Skin of body (tissue), 2 donors: ENCODE data around the gene OR2W1. TPM values are rescaled to one million over a fixed set of nuclear protein-coding genes. Genes with fewer than 3 reads are reported as not detected.
A peak's percentile ranks its signal among the peaks of the same experiment; 100 is the strongest.

Source experiments
- DNase-seq: peaks from one replicate; lab custom pipeline; 2025; lab: John Stamatoyannopoulos, UW
- total RNA-seq: library from RNA; depleted of rRNA; stranded (reverse); fragments of >200 nt; gene quantifications from one replicate; pipeline ENCODE4 v1.2.3, GENCODE V29; 2014

Gene OR2W1
- total RNA-seq, 1 donor from 2014 or later = not detected

DNA sequence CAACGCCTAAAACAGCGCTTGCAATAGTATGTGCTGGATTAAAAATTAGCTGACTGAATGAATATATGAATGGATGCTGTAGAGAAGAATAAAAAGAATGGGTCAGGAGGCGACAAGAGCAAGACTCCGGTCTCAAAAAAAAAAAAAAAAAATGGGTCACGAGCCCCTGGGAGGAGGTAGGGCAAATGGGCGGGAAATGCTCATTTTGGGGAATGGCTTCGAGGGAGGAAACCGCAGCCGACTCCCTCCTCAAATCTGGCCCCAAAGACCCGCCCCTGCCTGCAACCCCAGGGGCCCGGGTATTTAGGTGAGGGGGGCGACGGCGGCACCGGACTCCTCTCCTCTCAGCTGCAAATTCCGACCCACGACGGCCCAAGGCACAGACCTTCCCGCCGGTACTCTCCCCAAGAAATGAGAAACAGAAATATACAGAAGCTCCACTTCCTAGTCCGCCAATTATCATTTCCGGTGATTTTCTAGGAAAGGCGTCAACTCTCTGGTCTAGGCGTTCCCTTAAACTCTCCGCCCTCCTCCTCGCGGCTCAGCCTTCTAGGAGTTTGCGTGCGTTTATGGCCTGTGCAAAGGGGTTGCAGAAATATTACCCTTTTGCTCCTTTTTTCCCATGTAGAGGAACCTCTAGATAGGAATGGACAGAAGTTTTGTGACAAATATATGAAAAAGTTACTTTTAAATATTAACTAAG is 39.6 kb downstream of the OR2W1 start, which contains the start of gene ZNF311:
Gene ZNF311 (minus strand): TSS at position 133 of the 703 bp plus-strand sequence. CDS start 1,361 bp downstream, outside the sequence.
- DNase-seq = peak; percentile 84

DNA sequence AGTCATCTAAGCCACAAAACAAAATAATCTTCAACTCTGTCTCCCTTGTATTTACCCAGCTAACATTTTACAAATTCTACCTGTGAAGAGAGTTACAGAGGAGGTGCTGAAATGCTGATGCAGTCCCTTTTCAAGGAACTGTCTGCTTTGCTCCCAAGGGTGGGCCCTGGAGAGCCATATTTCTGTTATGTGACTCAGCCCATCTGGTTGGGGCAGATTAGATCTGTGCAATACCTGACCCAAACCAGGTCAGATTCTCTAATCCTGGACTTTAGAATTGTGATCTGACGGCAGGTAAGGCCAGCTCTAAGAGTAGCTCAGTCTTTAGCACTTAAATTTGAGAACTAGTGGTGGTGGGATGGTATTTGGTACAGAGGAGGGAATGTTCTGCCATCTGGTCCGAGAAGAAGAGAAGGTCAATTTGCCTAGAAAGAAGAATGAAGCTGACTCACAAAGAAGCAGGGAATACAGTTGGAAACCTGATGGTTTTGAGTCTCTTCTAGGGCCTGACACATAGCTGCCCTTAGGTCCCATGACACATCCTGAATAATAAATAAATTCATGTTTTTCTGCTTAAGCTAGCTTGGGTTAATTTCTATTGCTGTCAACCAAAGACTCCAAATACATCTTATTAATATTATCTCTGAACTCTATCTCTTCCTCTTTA is 48.0 kb downstream of the OR2W1 start:
- DNase-seq = no peak

DNA sequence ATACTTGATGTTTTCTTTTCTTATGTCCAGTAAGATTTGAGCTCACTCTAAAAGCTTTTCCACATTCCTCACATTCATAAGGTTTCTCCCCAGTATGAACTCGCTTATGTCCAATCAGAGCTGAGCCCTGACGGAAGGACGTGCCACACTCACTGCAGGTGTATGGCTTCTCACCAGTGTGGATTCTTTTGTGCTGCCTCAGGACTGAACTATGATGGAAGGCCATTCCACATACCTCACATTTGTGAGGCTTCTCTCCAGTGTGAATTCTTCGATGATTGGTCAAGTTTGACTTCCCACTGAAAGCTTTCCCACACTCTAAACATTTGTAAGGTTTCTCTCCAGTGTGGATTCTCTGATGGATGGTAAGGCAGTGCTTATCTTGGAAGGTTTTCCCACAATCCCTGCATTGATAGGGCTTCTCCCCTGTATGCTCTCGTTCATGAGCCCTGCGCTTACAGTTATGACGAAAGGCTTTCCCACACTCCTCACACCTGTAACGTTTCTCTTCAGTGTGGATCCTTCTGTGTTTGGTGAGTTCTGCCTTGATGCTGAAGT is 49.8 kb downstream of the OR2W1 start:
- DNase-seq = no peak

Other genes with a start within 250 kb of the OR2W1 start
- gene TRIM27, start 121.2 kb downstream of the OR2W1 start, total RNA-seq = 48.0 TPM
- 1.5 TPM for gene ZNF311, start 39.9 kb downstream of the OR2W1 start, total RNA-seq
- not detected for gene OR2B3, start 42.1 kb upstream of the OR2W1 start, total RNA-seq
- not detected for gene OR2J1, start 54.3 kb upstream of the OR2W1 start, total RNA-seq
- gene OR2J3, start 62.9 kb upstream of the OR2W1 start, total RNA-seq = not detected
- not detected for gene OR2J2, start 125.7 kb upstream of the OR2W1 start, total RNA-seq